Endometrium (tissue), 2 donors: Measurements from ENCODE around the gene TECPR2.

Source experiments
- FAIRE-seq: peaks from 2 replicates; lab custom pipeline; 2012; peaks lifted over from hg19 to GRCh38; lab: Jason Lieb, UNC
- donor health status: control.
- donor health status: control.

The TECPR2 gene

GRCh38 chr14:102426796-102427195 lies 64.1 kb downstream of the TECPR2 start:
- no peak for FAIRE-seq

- no peak for FAIRE-seq
These were observed 64.9 kb downstream of the TECPR2 start for GRCh38 chr14:102427642-102428041.

- FAIRE-seq = no peak
These were observed 67.6 kb downstream of the TECPR2 start for GRCh38 chr14:102430212-102430908.

GRCh38 chr14:102431751-102432150 lies 69.0 kb downstream of the TECPR2 start:
- no peak for FAIRE-seq

- FAIRE-seq = no peak
These were observed 72.0 kb downstream of the TECPR2 start for GRCh38 chr14:102434647-102435175.

- no peak for FAIRE-seq
These were observed 75.5 kb downstream of the TECPR2 start for GRCh38 chr14:102437997-102438915.

- FAIRE-seq = no peak
These were observed 76.8 kb downstream of the TECPR2 start for GRCh38 chr14:102439556-102439955.

- FAIRE-seq = no peak
These were observed 77.7 kb downstream of the TECPR2 start for GRCh38 chr14:102440392-102440791.

GRCh38 chr14:102442241-102443211 lies 79.8 kb downstream of the TECPR2 start:
- FAIRE-seq = no peak

- FAIRE-seq = no peak
These were observed 82.3 kb downstream of the TECPR2 start for GRCh38 chr14:102445066-102445465.

GRCh38 chr14:102445641-102446040 lies 82.9 kb downstream of the TECPR2 start:
- FAIRE-seq = no peak

- no peak for FAIRE-seq
These were observed 87.7 kb downstream of the TECPR2 start for GRCh38 chr14:102450206-102451063.

- FAIRE-seq = no peak
These were observed 88.3 kb downstream of the TECPR2 start for GRCh38 chr14:102451064-102451352.

GRCh38 chr14:102452302-102452701 lies 89.6 kb downstream of the TECPR2 start:
- no peak for FAIRE-seq

- no peak for FAIRE-seq
These were observed 92.0 kb downstream of the TECPR2 start for GRCh38 chr14:102454711-102455110.

- no peak for FAIRE-seq
These were observed 94.8 kb downstream of the TECPR2 start for GRCh38 chr14:102457509-102457908.

GRCh38 chr14:102461490-102462338 lies 99.0 kb downstream of the TECPR2 start:
- FAIRE-seq = no peak

- FAIRE-seq = no peak
These were observed 99.7 kb downstream of the TECPR2 start for GRCh38 chr14:102462391-102462790.

- no peak for FAIRE-seq
These were observed 101.3 kb downstream of the TECPR2 start for GRCh38 chr14:102464006-102464405.

- FAIRE-seq = no peak
These were observed 102.2 kb downstream of the TECPR2 start for GRCh38 chr14:102464846-102465341.
